Neural crest cell (in vitro differentiated cells): ENCODE results near the gene SYNGR4. TPM values are rescaled to one million over a fixed set of nuclear protein-coding genes. Genes with fewer than 3 reads are reported as not detected.
A peak's percentile ranks its signal among the peaks of the same experiment; 100 is the strongest.

Source experiments
- DNase-seq: peaks from one replicate; pipeline ENCODE4 v3.0.0; 2021; ENCODE audit warnings: low read depth, mixed read lengths, low spot score
- H3K27ac Mint-ChIP-seq: one replicate; pipeline ENCODE4 v1.8.0; 2021; ENCODE audit warnings: mild to moderate bottlenecking, mixed read lengths; ENCODE audit not compliant: unreplicated experiment
- H3K27me3 Mint-ChIP-seq: 2 replicates; pipeline ENCODE4 v1.8.0; 2021; ENCODE audit warnings: low read depth, mild to moderate bottlenecking, mixed read lengths
- H3K36me3 Mint-ChIP-seq: 2 replicates; pipeline ENCODE4 v1.8.0; 2021; ENCODE audit warnings: low read depth, mild to moderate bottlenecking, mixed read lengths
- H3K4me1 Mint-ChIP-seq: 2 replicates; pipeline ENCODE4 v1.8.0; 2021; ENCODE audit warnings: mixed read lengths
- H3K4me3 Mint-ChIP-seq: one replicate; pipeline ENCODE4 v1.8.0; 2021; ENCODE audit warnings: mild to moderate bottlenecking, mixed read lengths
- H3K9me3 Mint-ChIP-seq: 2 replicates; pipeline ENCODE4 v1.8.0; 2021; ENCODE audit warnings: mixed read lengths
- total RNA-seq: library from RNA; stranded (reverse); gene quantifications from 2 replicates; pipeline ENCODE4 v1.2.1, GENCODE V29; 2021
- TF ChIP-seq, protein P1 (sequence below): fragments of 200-600 bp; sonication (generic); conservative IDR thresholded peaks from 2 replicates; pipeline ENCODE4 v1.5.0; 2021; ENCODE audit warnings: antibody characterized with exemption, mild to moderate bottlenecking

SYNGR4 gene
- total RNA-seq, 1 donor from 2014 or later = not detected

GRCh38 chr19:48321372-48321621 lies 42.9 kb upstream of the SYNGR4 start:
- H3K27ac Mint-ChIP-seq = peak overlapping the region; percentile 99
- H3K36me3 Mint-ChIP-seq = no peaks in the 10 kb centered on the region
- no peaks in the 10 kb centered on the region for H3K27me3 Mint-ChIP-seq
- DNase-seq = peak; percentile 96
- H3K4me1 Mint-ChIP-seq = peaks cover 46% of the 10 kb centered on the region
- TF ChIP-seq, protein P1, sequence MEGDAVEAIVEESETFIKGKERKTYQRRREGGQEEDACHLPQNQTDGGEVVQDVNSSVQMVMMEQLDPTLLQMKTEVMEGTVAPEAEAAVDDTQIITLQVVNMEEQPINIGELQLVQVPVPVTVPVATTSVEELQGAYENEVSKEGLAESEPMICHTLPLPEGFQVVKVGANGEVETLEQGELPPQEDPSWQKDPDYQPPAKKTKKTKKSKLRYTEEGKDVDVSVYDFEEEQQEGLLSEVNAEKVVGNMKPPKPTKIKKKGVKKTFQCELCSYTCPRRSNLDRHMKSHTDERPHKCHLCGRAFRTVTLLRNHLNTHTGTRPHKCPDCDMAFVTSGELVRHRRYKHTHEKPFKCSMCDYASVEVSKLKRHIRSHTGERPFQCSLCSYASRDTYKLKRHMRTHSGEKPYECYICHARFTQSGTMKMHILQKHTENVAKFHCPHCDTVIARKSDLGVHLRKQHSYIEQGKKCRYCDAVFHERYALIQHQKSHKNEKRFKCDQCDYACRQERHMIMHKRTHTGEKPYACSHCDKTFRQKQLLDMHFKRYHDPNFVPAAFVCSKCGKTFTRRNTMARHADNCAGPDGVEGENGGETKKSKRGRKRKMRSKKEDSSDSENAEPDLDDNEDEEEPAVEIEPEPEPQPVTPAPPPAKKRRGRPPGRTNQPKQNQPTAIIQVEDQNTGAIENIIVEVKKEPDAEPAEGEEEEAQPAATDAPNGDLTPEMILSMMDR = no peak
- H3K9me3 Mint-ChIP-seq = no peaks in the 10 kb centered on the region
- H3K4me3 Mint-ChIP-seq = peak overlapping the region; percentile 92

GRCh38 chr19:48321622-48322591 lies 42.3 kb upstream of the SYNGR4 start:
- no peaks in the 10 kb centered on the region for H3K9me3 Mint-ChIP-seq
- H3K27me3 Mint-ChIP-seq = no peaks in the 10 kb centered on the region
- peak overlapping the region; percentile 99 for H3K27ac Mint-ChIP-seq
- peaks cover 47% of the 10 kb centered on the region for H3K4me1 Mint-ChIP-seq
- peak; percentile 98 for DNase-seq
- peak overlapping the region; percentile 92 for H3K4me3 Mint-ChIP-seq
- TF ChIP-seq, protein P1 = no peak
- no peaks in the 10 kb centered on the region for H3K36me3 Mint-ChIP-seq

DNA sequence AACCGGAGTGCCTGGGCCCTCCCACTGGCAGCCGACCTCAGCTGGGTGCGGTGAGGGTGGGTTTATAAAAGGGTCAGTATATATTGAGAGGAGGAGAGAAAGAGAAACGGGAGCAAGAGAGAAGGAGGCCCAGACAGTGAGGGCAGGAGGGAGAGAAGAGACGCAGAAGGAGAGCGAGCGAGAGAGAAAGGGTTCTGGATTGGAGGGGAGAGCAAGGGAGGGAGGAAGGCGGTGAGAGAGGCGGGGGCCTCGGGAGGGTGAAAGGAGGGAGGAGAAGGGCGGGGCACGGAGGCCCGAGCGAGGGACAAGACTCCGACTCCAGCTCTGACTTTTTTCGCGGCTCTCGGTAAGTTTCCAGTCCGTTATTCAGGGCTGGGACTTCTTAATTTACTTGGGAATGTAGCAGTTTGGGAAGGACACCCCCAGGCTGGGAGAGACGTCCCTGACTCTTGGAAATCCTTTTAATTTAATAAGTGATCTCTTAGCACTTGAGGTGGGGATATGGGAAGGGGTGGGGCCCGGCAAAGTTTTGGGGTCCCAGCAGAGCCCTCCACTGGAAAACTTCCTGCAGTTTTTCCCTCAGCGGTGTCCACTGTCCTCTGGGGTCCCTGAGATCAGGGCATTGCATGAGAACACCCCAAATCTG lies 38.8 kb upstream of the SYNGR4 start, which contains the start of gene EMP3:
Gene EMP3 (plus strand): TSS at position 288 of the 646 bp plus-strand sequence. CDS start 1,293 bp downstream, outside the sequence.
- H3K36me3 Mint-ChIP-seq = peaks cover 6% of the 10 kb centered on the region
- peaks cover 2% of the 10 kb centered on the region for H3K9me3 Mint-ChIP-seq
- H3K4me1 Mint-ChIP-seq = peaks cover 58% of the 10 kb centered on the region
- H3K27ac Mint-ChIP-seq = peak within 1 kb of the TSS; percentile 43
- H3K27me3 Mint-ChIP-seq = no peaks in the 10 kb centered on the region
- TF ChIP-seq, protein P1 = no peak
- peak; percentile 63 for DNase-seq
- H3K4me3 Mint-ChIP-seq = peak within 1 kb of the TSS; percentile 83

DNA sequence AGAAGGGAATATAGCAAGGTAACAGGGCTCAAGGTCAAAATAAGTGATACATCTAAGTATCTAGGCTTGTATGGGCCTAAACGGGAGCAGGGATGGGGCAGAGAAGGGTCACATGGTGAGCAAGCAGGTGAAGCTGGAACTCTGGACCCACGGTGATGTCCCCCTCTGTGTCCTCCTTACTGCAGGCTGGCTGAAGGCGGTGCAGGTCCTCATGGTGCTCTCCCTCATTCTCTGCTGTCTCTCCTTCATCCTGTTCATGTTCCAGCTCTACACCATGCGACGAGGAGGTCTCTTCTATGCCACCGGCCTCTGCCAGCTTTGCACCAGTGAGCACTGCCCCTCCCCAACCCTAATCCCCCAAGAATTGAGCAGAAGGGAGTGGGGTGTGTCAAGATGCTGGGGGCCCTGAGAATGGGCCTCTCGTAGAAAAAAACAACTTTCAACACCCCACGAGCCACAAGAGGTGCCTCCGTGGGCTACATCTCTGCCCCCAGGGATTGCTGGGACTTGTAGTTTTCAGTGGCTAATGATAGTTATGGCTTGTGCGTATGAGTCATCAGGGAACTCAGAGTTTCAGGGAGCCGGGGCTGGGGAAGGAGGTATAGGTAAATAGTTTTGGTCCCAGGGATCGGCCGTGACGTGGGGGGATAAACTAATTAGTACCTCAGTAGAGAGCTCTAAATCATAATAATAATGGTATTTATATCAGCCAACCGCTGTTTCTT lies 34.8 kb upstream of the SYNGR4 start:
- Mint-ChIP-seq H3K4me3 (peak overlapping the region; percentile 90), H3K27ac (peak overlapping the region; percentile 37)

More for the DNA sequence above, 34.8 kb upstream of the SYNGR4 start:
- Mint-ChIP-seq H3K27me3 (no peaks in the 10 kb centered on the region), H3K4me1 (peaks cover 56% of the 10 kb centered on the region), H3K9me3 (peaks cover 2% of the 10 kb centered on the region), H3K36me3 (peaks cover 6% of the 10 kb centered on the region)
- no peak for DNase-seq
- TF ChIP-seq, protein P1 = no peak
